PC-3 (cell line): Measurements from ENCODE around the gene NPL. TPM values are rescaled to one million over a fixed set of nuclear protein-coding genes. Genes with fewer than 3 reads are reported as not detected.

Experiments used
- ATAC-seq: fragments of 200-7000 bp; cut with Tn5 transposase; 2 replicates; pipeline ENCODE4 v1.9.1; 2020; ENCODE audit warnings: mild to moderate bottlenecking, moderate library complexity
- Bru-seq: library from RNA; stranded (reverse); fragments of 400-500 nt; gene quantifications from one replicate; lab custom pipeline; 2021; lab: Mats Ljungman, UMichigan
- BruChase-seq, 2 experiments: library from RNA; stranded (reverse); fragments of 400-500 nt; gene quantifications; one replicate each; lab custom pipeline; 2021; lab: Mats Ljungman, UMichigan
- BruUV-seq: library from RNA; stranded (reverse); fragments of 400-500 nt; replicated peaks from 2 replicates; lab custom pipeline; 2021; lab: Mats Ljungman, UMichigan
- CTCF ChIA-PET: fragments of 300-600 bp; sonication (Branson Sonifier 250); formaldehyde crosslinking; loops from one replicate; lab custom pipeline; 2022; ENCODE audit warnings: antibody characterized with exemption; lab: Charles Lee
- POLR2A ChIA-PET: fragments of 300-600 bp; sonication (Branson Sonifier 250); formaldehyde crosslinking; loops from one replicate; lab custom pipeline; 2022; ENCODE audit warnings: antibody characterized with exemption; ENCODE audit not compliant: unreplicated experiment; lab: Charles Lee
- DNase-seq: peaks from one replicate; pipeline ENCODE4 v3.0.0-alpha.2; 2015
- H2AFZ ChIP-seq: fragments of 300-600 bp; sonication (generic); 2 replicates; pipeline ENCODE4 v1.6.0; 2016; ENCODE audit warnings: antibody characterized with exemption, low read length
- H3F3A ChIP-seq: fragments of 300-600 bp; sonication (generic); one replicate; pipeline ENCODE4 v1.6.0; 2017; ENCODE audit warnings: antibody characterized with exemption, low read length, control low read depth, mild to moderate bottlenecking; ENCODE audit not compliant: unreplicated experiment
- H3K27ac ChIP-seq: fragments of 300-600 bp; sonication (generic); 2 replicates; pipeline ENCODE4 v1.5.1; 2016; ENCODE audit warnings: mild to moderate bottlenecking, low read length
- H3K27me3 ChIP-seq: fragments of 300-600 bp; sonication (generic); 2 replicates; pipeline ENCODE4 v1.6.1; 2016; ENCODE audit warnings: low read length, mixed read lengths
- H3K36me3 ChIP-seq: fragments of 300-600 bp; sonication (generic); 2 replicates; pipeline ENCODE4 v1.6.1; 2016; ENCODE audit warnings: low read depth, mixed run types, low read length, mixed read lengths
- H3K4me1 ChIP-seq: fragments of 300-600 bp; sonication (generic); 2 replicates; pipeline ENCODE4 v1.5.1; 2016; ENCODE audit warnings: low read length; ENCODE audit not compliant: insufficient read depth
- H3K4me2 ChIP-seq: fragments of 300-600 bp; sonication (generic); 2 replicates; pipeline ENCODE4 v1.6.0; 2016; ENCODE audit warnings: low read length
- H3K4me3 ChIP-seq: fragments of 300-600 bp; sonication (generic); 2 replicates; pipeline ENCODE4 v1.5.1; 2016; ENCODE audit warnings: mild to moderate bottlenecking, low read length, mixed read lengths
- H3K79me2 ChIP-seq: fragments of 300-600 bp; sonication (generic); 2 replicates; pipeline ENCODE4 v1.6.1; 2017; ENCODE audit warnings: low read length, mixed read lengths
- H3K9ac ChIP-seq: fragments of 300-600 bp; sonication (generic); 2 replicates; pipeline ENCODE4 v1.6.0; 2016; ENCODE audit warnings: mild to moderate bottlenecking, low read length
- H3K9me2 ChIP-seq: fragments of 300-600 bp; sonication (generic); replicated peaks from 2 replicates; pipeline ENCODE4 v1.6.1; 2016; ENCODE audit warnings: mixed run types, low read length, mixed read lengths
- H3K9me3 ChIP-seq: fragments of 300-600 bp; sonication (generic); 2 replicates; pipeline ENCODE4 v1.6.1; 2016; ENCODE audit warnings: low read length, mixed read lengths
- H4K20me1 ChIP-seq: fragments of 300-600 bp; sonication (generic); 2 replicates; pipeline ENCODE4 v1.6.1; 2016; ENCODE audit warnings: low read length, mixed read lengths
- EZH2 ChIP-seq: fragments of 300-600 bp; sonication (generic); IDR thresholded peaks from one replicate; pipeline ENCODE4 v1.6.1; 2017; ENCODE audit warnings: antibody characterized with exemption, mild to moderate bottlenecking, low read length; ENCODE audit not compliant: unreplicated experiment
- EZH2phosphoT487 ChIP-seq: fragments of 300-600 bp; sonication (generic); IDR thresholded peaks from 2 replicates; pipeline ENCODE4 v1.6.1; 2018; ENCODE audit warnings: mild to moderate bottlenecking, antibody characterized with exemption, low read length, borderline replicate concordance
- intact Hi-C: fragments of 100-400 bp; cut with micrococcal nuclease; formaldehyde crosslinking; loops from 2 replicates; pipeline ENCODE4 v1.9.0; 2023
- long read RNA-seq: library from polyadenylated mRNA; unstranded; transcript quantifications from one replicate; pipeline ENCODE4 v2.0.0, GENCODE V29; 2021; ENCODE audit not compliant: unreplicated experiment
- total RNA-seq: library from RNA; depleted of rRNA; stranded (reverse); fragments of >200 nt; gene quantifications from 2 replicates; pipeline ENCODE4 v1.2.3, GENCODE V29; 2014; rRNA removed
- TF ChIP-seq, protein P1 (sequence below): fragments of 300-600 bp; sonication (generic); conservative IDR thresholded peaks from 2 replicates; pipeline ENCODE4 v1.5.1; 2017; ENCODE audit warnings: antibody characterized with exemption, low read depth, mild to moderate bottlenecking, low read length

NPL gene
- not detected in 2 replicates for total RNA-seq
- Bru-seq, nascent RNA: percentile 11 among the genes with signal in this experiment
- BruChase-seq, experiment 1, labeled RNA remaining after a 6-hour chase: percentile 7 among the genes with signal in this experiment
- BruChase-seq, experiment 2, labeled RNA remaining after a 2-hour chase: percentile 5 among the genes with signal in this experiment
- long read RNA-seq: 0 reads

DNA sequence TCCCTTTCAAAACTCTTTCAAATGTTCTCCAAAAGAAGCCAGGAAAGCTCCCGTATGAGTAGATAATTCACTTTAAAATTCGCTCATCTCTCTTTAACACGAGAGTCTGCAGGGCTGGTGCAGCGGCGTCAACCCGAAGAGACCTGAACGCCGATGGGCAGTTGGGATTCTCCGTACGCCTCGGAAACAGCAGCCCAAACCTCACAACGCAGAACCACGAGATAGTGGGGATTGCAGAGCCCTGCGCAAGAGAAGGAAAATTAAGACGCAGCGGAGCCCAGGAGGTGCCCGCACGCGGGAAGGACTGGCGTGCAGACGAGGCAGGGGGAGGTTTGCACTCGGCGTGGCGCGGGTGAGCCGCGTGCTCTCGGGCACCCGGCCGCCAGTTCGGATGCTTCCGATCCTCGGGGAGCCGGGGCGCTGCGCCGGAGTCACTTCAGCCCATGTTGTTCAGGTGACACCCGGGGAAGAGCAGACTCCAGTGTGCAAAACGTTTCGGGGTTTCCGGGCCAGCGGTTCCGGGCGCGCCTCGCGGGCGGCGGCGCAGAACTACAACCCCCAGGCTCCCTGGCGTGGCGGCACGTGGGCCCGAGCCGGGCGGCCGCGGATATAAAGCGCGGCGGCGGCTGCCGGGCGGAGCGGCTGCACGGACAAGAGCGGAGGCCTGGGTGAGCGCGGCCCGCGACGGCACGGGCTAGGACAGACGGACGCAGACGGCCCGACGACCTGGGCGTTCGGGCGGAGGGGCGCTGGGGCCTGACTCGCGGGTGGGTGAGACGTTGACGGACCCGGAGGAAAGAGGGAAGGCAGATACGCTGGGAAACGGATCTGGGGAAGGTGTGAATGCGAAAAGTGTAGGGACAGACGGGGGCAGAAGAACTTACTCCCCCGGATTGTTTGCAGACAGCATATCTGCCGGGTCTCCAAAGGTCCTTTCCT lies at the start of gene NPL:
TSS of gene NPL (plus strand) at position 636 of the 939 bp plus-strand sequence. CDS start 4,599 bp downstream, outside the sequence.
- TF ChIP-seq EZH2 (peak; percentile 60), EZH2phosphoT487 (peak; percentile 61; the same call in 1 of the 2 replicates)
- TF ChIP-seq, protein P1, sequence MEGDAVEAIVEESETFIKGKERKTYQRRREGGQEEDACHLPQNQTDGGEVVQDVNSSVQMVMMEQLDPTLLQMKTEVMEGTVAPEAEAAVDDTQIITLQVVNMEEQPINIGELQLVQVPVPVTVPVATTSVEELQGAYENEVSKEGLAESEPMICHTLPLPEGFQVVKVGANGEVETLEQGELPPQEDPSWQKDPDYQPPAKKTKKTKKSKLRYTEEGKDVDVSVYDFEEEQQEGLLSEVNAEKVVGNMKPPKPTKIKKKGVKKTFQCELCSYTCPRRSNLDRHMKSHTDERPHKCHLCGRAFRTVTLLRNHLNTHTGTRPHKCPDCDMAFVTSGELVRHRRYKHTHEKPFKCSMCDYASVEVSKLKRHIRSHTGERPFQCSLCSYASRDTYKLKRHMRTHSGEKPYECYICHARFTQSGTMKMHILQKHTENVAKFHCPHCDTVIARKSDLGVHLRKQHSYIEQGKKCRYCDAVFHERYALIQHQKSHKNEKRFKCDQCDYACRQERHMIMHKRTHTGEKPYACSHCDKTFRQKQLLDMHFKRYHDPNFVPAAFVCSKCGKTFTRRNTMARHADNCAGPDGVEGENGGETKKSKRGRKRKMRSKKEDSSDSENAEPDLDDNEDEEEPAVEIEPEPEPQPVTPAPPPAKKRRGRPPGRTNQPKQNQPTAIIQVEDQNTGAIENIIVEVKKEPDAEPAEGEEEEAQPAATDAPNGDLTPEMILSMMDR: no peak
- ATAC-seq: peak; percentile 73
- Histone ChIP-seq H3K9me3 (no peaks in the 10 kb centered on the region), H3K4me2 (peak within 1 kb of the TSS; percentile 73), H3K9ac (0 out of 2 replicates have a peak within 1 kb of the TSS, but pooled peaks have one; percentile 6), H4K20me1 (no peaks in the 10 kb centered on the region), H3K79me2 (no peaks in the 10 kb centered on the region), H2AFZ (peak within 1 kb of the TSS; percentile 77), H3K27me3 (peaks cover 54% of the 10 kb centered on the region), H3K36me3 (no peaks in the 10 kb centered on the region), H3K4me1 (no peaks in the 10 kb centered on the region), H3K27ac (no peak within 1 kb of the TSS), H3K9me2 (no peaks in the 10 kb centered on the region), H3K4me3 (peak within 1 kb of the TSS; percentile 52), H3F3A (no peaks in the 10 kb centered on the region)
- CTCF ChIA-PET: no interaction called here
- POLR2A ChIA-PET: interaction anchor here (0.5 kb wide), 1 partner anchor 82 kb away, joined by 3 read pairs; no protein-coding TSS in a partner anchor
- intact Hi-C loops: loop anchor here (10.0 kb wide), 1 partner anchor 705 kb away; no protein-coding TSS in a partner anchor
- no TSS peak for BruUV-seq
- peak; percentile 25 for DNase-seq

GRCh38 chr1:182740120-182740519 lies 49.5 kb upstream of the NPL start:
- intact Hi-C loops: no loop called here
- CTCF ChIA-PET: no interaction called here

More at GRCh38 chr1:182740120-182740519, 49.5 kb upstream of the NPL start:
- Histone ChIP-seq H3K4me3 (no peak overlapping the region), H3K27me3 (no peaks in the 10 kb centered on the region), H2AFZ (no peak overlapping the region), H3K36me3 (no peaks in the 10 kb centered on the region), H3K9me2 (no peaks in the 10 kb centered on the region), H3K9me3 (no peaks in the 10 kb centered on the region), H3F3A (no peaks in the 10 kb centered on the region), H4K20me1 (no peaks in the 10 kb centered on the region), H3K27ac (no peak overlapping the region), H3K79me2 (no peaks in the 10 kb centered on the region), H3K4me1 (no peaks in the 10 kb centered on the region), H3K4me2 (no peak overlapping the region), H3K9ac (no peak overlapping the region)
- TF ChIP-seq, protein P1: no peak
- TF ChIP-seq EZH2 (no peak), EZH2phosphoT487 (no peak)
- no TSS peak for BruUV-seq
- POLR2A ChIA-PET: no interaction called here
- no peak for ATAC-seq
- DNase-seq: no peak
